Loucy (cell line): Measurements from ENCODE around the gene PACRG.

Experiments used
- CTCF ChIP-seq: fragments of 200-600 bp; sonication (generic); conservative IDR thresholded peaks from 2 replicates; pipeline ENCODE4 v1.5.1; 2014; ENCODE audit warnings: mild to moderate bottlenecking, antibody characterized with exemption, low read length
- EZH2phosphoT487 ChIP-seq: fragments of 200-600 bp; IDR thresholded peaks from 2 replicates; pipeline ENCODE4 v1.6.1; 2018; ENCODE audit warnings: antibody characterized with exemption, mild to moderate bottlenecking, moderate library complexity, borderline replicate concordance

- TF ChIP-seq CTCF: no peak
- no peak for TF ChIP-seq EZH2phosphoT487
Observed at GRCh38 chr6:163232015-163232523, 504.3 kb downstream of the PACRG start.
